A549 treated with RU486 at 1 μM for 4 hours (cell line): Measurements from ENCODE around the gene CAMSAP3. TPM values are rescaled to one million over a fixed set of nuclear protein-coding genes. Genes with fewer than 3 reads are reported as not detected.

ENCODE experiments used
- total RNA-seq: library from RNA; stranded (reverse); fragments of 200-300 nt; extraction: Qiagen RNA extraction; gene quantifications from 5 replicates; pipeline ENCODE4 v1.2.3, GENCODE V29; 2022; ENCODE audit warnings: low read depth

The CAMSAP3 gene
- 2.8 to 5.5 TPM (median 4.3 TPM) in 5 replicates for total RNA-seq

GRCh38 chr19:7595466-7596133 lies at the start of gene CAMSAP3:
Gene CAMSAP3 (plus strand): TSS chr19:7595863. CDS start chr19:7596003, 140 bp downstream.

GRCh38 chr19:7629347-7630054 lies 33.8 kb downstream of the CAMSAP3 start, which contains the start of the genes PET100 and XAB2:
Gene PET100 (plus strand): TSS chr19:7629793. CDS start chr19:7629834, 41 bp downstream.
Gene XAB2 (minus strand): TSS chr19:7629545. CDS start chr19:7629527, 18 bp downstream.

GRCh38 chr19:7633698-7634097 lies 38.0 kb downstream of the CAMSAP3 start, which contains the start of gene PCP2:
Gene PCP2 (minus strand): TSS chr19:7633719. CDS start chr19:7633457, 262 bp downstream.

GRCh38 chr19:7636691-7637373 lies 41.2 kb downstream of the CAMSAP3 start, which contains the start of gene STXBP2:
Gene STXBP2 (plus strand): TSS chr19:7637110. CDS start chr19:7637150, 40 bp downstream.

Other genes starting within 250 kb of the CAMSAP3 start
- 42.0 to 59.6 TPM (median 51.9 TPM) in 5 replicates for gene ARHGEF18, start 246.9 kb upstream of the CAMSAP3 start, total RNA-seq
- 0.93 to 2.1 TPM (median 1.8 TPM) in 5 replicates for gene PEX11G, start 106.8 kb upstream of the CAMSAP3 start, total RNA-seq
- gene ZNF358, start 79.8 kb upstream of the CAMSAP3 start, total RNA-seq, result 13.8 to 20.6 TPM (median 20.1 TPM) in 5 replicates
- gene MCOLN1, start 73.2 kb upstream of the CAMSAP3 start, total RNA-seq, result 10.5 to 14.9 TPM (median 13.1 TPM) in 5 replicates
- gene PNPLA6, start 60.1 kb upstream of the CAMSAP3 start, total RNA-seq, result 26.9 to 37.6 TPM (median 33.9 TPM) in 5 replicates
- gene XAB2, start 33.7 kb downstream of the CAMSAP3 start, total RNA-seq, result 21.4 to 27.8 TPM (median 26.3 TPM) in 5 replicates
- 52.7 to 81.5 TPM (median 56.6 TPM) in 5 replicates for gene PET100, start 33.9 kb downstream of the CAMSAP3 start, total RNA-seq
- 0.20 TPM in 1 of 5 replicates, not detected in the others for gene PCP2, start 37.9 kb downstream of the CAMSAP3 start, total RNA-seq
- 32.9 to 44.6 TPM (median 40.8 TPM) in 5 replicates for gene STXBP2, start 41.2 kb downstream of the CAMSAP3 start, total RNA-seq
- gene RETN, start 73.2 kb downstream of the CAMSAP3 start, total RNA-seq, result not detected in 5 replicates
- gene MCEMP1, start 81.2 kb downstream of the CAMSAP3 start, total RNA-seq, result not detected in 5 replicates
- gene TRAPPC5, start 85.0 kb downstream of the CAMSAP3 start, total RNA-seq, result 44.6 to 114 TPM (median 102 TPM) in 5 replicates
- not detected in 5 replicates for gene FCER2, start 106.3 kb downstream of the CAMSAP3 start, total RNA-seq
- gene CLEC4G, start 136.2 kb downstream of the CAMSAP3 start, total RNA-seq, result not detected in 5 replicates
- gene CD209, start 151.7 kb downstream of the CAMSAP3 start, total RNA-seq, result not detected in 5 replicates
- gene CLEC4M, start 167.4 kb downstream of the CAMSAP3 start, total RNA-seq, result not detected in 5 replicates
- gene EVI5L, start 234.4 kb downstream of the CAMSAP3 start, total RNA-seq, result 0.97 to 1.7 TPM (median 1.5 TPM) in 5 replicates